ENCODE measurements around the gene MAPKAPK2. TPM values are rescaled to one million over a fixed set of nuclear protein-coding genes. Genes with fewer than 3 reads are reported as not detected.
"Not testable (repeated sequence)": the region's sequence is repeated elsewhere in the genome, so short reads cannot be mapped to it uniquely, and the experiment has no call there.

MAPKAPK2 gene
- polyA plus RNA-seq, 1 donor: 71.1 TPM

DNA sequence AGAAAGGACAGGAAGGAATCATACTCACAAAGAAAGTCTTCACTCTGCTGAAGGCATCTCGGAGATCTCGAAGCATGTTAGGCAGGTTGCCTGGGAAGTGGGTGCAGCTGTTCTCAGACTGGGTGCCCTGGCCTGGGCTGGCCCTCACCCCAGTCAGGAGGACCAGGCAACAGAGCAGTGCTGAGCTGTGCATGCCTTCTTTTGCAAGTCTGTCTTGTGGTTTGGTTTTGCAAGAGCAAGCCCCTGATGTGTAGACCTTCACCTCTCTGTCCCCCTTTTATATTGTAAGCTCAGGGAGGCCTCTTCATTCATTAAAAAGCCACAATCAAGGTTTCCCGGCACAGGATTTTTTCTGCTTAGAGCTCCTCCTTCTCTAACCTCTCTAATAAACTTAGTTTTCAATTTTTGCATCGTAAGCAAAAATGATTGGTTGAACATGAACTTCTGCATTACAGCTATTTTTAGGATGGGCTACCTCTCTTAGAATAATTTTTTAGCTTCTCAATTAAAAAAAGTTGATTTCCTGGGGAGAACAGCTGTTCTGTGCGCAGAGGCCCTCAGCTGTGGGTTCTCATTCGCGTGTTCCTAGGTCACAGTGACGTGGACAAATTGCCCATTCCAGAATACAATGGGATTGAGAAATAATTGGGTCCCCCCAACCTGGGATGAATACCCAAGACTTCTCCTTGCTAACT is 87.7 kb downstream of the MAPKAPK2 start, which contains the start of gene IL10:
Gene IL10, minus strand, starts transcription at position 252 of the 695 bp plus-strand sequence. Its CDS starts 59 bp downstream, at position 193.
- no peak for DNase-seq

DNA sequence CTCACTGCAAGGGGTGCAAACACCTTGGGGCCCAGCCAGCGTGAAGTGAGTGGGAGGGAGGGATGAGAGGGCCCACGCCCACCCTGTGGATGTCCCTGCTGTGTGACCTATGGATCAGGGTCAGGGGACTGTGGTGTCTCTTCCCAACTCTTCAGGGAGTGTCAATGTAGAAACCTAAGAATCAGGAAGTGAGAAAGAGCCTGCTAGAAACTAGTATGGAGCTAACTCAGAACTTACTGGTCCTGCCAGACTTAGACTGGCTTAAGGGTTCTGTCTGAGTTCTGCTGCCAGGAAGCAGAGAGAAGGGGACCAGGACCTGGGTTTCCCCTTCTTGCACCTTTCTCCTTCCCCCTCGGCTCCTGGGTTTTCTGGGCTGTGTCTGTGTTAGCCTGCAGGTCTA is 89.4 kb downstream of the MAPKAPK2 start:
- DNase-seq: no peak

DNA sequence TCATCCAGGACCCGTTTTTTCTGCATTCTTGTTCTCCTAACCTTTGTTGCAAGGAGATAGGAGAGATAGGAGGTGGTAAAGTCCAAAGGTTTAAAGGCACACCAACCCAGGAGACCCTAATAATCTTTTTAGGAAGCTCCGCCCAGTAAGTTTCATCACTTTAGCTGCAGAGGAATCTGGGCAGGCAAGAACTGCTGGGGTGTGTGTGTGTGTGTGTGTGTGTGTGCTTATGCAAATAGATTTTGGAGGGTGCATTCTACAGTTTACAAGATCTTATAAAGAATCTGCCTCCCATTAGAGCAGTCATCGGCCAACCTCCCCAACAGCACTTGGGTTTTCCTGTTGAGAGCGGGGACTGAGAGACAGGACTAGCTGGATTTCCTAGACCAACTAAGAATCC is 91.5 kb downstream of the MAPKAPK2 start:
- DNase-seq: no peak

DNA sequence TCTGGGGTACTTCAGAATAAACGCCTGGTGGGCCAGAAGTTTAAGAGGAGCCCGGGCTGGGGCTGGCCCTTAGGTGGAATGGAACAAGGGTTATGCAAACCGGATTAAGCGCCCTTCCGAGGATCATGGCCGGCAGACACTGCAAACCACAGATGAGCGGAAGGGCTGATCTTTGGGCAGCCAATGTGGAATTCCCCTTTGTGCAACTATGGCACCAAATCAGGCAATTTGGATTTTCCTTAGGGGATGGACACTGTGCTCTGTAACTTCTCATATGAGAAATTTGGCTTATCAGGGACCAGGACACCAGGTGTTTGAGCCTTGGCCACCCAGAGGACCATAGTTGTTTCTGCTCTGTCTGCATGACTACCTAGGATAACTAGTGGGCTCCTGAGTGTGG is 93.3 kb downstream of the MAPKAPK2 start:
- no peak for DNase-seq

DNA sequence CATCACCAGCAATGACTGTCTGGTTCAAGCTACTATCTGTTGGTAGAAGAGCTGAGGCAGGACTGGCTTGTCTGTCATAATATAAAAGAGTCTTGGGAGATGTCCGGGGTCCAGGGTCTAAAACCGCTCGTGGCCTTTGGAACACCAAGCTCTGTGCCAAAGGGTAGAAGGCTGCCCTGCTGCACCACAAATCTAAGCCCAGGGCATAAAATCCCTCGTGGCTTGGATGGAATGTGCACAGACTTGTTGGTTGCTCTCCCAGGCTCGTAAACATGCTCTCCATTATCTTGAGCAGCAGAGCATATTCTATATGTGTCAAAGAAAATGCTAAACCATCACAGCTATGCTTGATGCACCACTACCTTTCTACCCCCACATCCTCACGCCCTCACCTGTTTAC is 94.2 kb downstream of the MAPKAPK2 start:
- DNase-seq: not testable (repeated sequence)

DNA sequence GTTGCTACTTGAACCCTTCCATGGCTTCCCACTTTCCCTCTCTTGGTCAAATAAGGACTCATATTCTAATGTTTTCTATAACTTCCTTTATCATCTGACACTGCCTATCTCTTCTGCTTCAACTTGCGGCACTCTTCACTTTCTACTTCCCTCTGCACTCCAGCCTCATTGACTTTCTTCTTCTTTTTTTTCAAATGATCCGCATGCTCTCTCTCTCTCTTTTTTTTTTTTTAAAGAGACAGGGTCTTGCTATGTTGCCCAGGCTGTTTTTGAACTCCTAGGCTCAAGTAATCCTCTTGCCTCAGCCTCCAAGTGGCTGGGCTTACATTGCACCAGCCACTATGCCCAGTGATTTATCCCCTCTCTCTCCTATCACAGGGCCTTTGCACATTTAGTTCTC is 94.9 kb downstream of the MAPKAPK2 start:
- DNase-seq: no peak

DNA sequence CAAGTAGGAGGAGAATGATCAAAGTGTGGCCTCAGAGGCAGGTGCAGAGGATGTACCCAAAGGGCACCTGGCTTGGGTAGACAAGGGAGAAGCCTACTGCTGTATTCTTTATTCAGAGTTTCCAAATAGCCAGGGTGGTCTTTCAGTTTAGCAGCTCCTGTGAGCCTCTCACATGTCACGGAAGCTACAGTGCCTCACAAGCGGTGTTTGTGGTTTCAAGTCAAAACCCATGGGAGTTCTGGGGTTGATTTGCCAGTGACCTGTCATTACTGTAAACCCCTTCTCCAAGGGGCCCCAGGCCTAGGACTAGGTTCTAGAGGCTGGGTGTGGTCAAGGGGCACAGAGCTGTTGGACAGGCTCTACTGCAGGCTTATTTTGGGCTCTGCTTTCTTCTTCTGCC is 97.7 kb downstream of the MAPKAPK2 start:
- DNase-seq: no peak

DNA sequence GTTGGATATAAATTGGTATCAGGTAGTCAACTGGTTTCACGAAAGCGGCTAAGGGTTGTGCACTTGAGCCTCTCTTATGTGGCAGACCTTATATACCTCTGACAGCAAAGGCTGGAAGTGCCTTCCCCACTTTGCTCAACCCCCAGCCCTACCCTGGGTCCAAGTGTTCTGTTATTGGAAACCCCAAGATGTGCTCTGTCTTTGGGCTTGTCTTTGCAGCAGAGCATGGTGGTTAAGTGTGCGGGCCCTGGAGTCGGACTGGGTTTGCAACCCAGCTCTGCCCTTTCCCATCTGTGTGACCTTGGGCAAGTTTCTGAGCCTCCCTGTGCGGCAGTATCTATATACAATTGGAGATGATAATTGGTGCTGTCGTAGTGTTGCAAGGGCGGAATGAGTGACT is 98.8 kb downstream of the MAPKAPK2 start:
- DNase-seq: no peak

Other genes starting within 250 kb of the MAPKAPK2 start
- gene IKBKE, start 214.4 kb upstream of the MAPKAPK2 start, polyA plus RNA-seq (ENCODE audit: insufficient read length): 5.2 TPM
- gene RASSF5, start 177.4 kb upstream of the MAPKAPK2 start, polyA plus RNA-seq (ENCODE audit: insufficient read length): 5.1 TPM
- gene EIF2D, start 72.4 kb upstream of the MAPKAPK2 start, polyA plus RNA-seq (ENCODE audit: insufficient read length): 88.1 TPM
- gene DYRK3, start 49.4 kb upstream of the MAPKAPK2 start, polyA plus RNA-seq (ENCODE audit: insufficient read length): 8.0 TPM
- 1.0 TPM for gene IL19, start 85.9 kb downstream of the MAPKAPK2 start, polyA plus RNA-seq (ENCODE audit: insufficient read length)
- 0.42 TPM for gene IL10, start 87.6 kb downstream of the MAPKAPK2 start, polyA plus RNA-seq (ENCODE audit: insufficient read length)
- gene IL20, start 180.7 kb downstream of the MAPKAPK2 start, polyA plus RNA-seq (ENCODE audit: insufficient read length): not detected
- gene IL24, start 212.5 kb downstream of the MAPKAPK2 start, polyA plus RNA-seq (ENCODE audit: insufficient read length): 0.23 TPM
- 1.8 TPM for gene FCMR, start 237.0 kb downstream of the MAPKAPK2 start, polyA plus RNA-seq (ENCODE audit: insufficient read length)

Data from left kidney (tissue), 2 donors.